GM18526 (cell line): ENCODE measurements around the gene WFDC9.

Source experiments
- POLR2A ChIP-seq: IDR thresholded peaks from 3 replicates; pipeline ENCODE4 v1.6.1; 2011; ENCODE audit not compliant: insufficient read length; ENCODE audit errors: extremely low read depth

The WFDC9 gene

GRCh38 chr20:45631184-45631583 is at the start of gene WFDC9:
WFDC9 (minus strand) TSS chr20:45631284; CDS start chr20:45610181, 21,103 bp downstream.
- TF ChIP-seq POLR2A = no peak

- no peak for TF ChIP-seq POLR2A
Observed at GRCh38 chr20:45679650-45680049, 48.6 kb upstream of the WFDC9 start.

DNA sequence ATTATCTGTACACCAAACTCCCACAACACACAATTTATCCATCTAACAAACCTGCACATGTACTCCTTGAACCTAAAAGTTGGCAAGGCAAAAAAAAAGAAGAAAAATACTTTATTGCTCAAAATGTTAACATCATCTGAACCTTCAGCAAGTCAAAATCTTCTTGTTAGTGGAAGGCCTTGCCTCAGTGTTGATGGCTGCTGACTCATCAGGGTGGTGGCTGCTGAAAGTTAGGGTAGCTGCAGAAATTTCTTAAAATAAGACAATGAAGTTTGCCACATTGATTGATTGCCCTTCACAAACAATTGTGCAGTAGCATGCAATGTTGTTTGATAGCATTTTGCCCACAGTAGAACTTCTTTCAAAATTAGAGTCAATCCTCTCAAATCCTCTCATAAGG is 41.7 kb upstream of the WFDC9 start:
- TF ChIP-seq POLR2A = no peak

GRCh38 chr20:45670139-45670538 is 39.1 kb upstream of the WFDC9 start, which contains the start of gene WFDC11:
WFDC11 (minus strand) TSS chr20:45670239; CDS start chr20:45650600, 19,639 bp downstream.
- no peak for TF ChIP-seq POLR2A

GRCh38 chr20:45649312-45649863 is 18.3 kb upstream of the WFDC9 start:
- TF ChIP-seq POLR2A = no peak

DNA sequence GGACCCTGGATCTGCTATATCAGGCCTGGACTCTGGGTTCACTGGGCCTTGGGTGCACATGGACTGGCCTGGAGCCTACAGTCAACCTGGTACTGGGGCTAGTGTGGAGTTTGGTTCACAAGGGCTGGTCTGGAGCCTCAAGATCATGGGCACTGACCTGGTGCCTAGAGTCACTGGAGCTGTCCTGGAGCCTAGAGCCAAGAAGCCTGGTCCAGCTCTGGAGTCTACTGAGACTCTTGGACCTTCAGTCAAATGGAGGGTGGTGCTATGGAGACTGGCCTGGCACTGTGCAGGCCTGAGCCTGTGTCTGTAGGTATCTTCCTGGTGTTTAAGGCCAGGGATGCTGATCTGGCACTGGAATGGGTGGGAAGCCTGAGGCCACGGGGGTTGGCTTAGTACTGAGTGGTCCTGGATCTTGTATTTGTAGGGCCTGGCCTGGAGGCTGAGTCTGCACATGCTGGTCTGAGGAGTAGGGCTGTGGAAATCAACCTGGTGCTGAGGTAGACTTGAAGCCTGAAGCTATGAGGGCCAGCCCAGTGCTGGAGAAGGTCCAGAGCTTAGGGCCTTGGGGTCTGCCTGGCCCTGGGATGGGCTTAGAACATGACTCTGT is 16.5 kb upstream of the WFDC9 start:
- no peak for TF ChIP-seq POLR2A

- no peak for TF ChIP-seq POLR2A
Observed at GRCh38 chr20:45646875-45647274, 15.8 kb upstream of the WFDC9 start.

- no peak for TF ChIP-seq POLR2A
Observed at GRCh38 chr20:45639687-45640086, 8.6 kb upstream of the WFDC9 start.

GRCh38 chr20:45636513-45636912 is 5.4 kb upstream of the WFDC9 start:
- TF ChIP-seq POLR2A = no peak

DNA sequence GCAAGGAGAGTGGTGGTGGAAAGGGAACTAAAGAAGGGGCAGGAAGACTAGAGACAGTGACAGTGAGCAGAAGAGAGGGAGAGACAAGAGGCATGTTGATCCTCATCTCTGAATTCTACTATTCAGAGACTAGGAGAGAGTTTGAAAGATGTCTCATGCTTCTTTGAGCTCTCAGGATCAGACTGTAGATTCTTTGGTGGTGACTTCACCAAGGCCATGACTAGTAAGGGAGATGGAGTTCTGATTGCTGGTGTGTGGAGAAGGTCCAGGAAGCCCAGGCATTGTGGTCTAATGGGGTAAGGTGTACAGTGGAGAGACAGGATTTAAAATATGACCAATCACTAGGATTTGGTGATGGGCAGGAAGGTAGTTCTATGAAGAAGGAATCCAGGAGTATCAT is 713 bp downstream of the WFDC9 start:
- TF ChIP-seq POLR2A = no peak

DNA sequence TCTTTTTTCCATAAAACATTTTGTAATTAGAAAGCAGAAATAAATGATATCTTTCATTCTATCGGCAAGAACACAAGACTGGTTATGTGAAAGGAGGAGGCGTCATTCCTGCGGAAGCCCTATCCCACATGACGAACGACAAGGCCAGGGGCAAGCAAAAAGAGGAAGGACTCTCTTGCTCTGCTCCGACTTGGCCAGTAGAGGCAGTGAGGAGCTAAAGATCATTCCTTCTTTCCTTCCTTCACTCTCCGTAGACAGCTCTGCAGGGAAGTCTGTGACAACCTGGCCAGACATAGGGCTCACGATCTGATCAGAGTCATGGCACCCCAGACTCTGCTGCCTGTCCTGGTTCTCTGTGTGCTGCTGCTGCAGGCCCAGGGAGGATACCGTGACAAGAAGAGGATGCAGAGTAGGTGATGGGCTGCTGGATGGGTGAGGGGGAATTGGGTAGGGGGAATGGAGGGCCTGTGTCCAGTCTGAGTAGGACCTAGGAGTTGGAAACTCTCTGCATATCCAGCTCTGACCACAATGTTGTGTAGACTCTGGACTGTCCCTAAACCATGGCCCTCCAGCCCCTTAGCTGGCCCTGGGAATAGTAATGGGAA is 1.5 kb downstream of the WFDC9 start, which contains the start of gene WFDC10A:
TSS of gene WFDC10A (plus strand) at position 244 of the 605 bp plus-strand sequence. CDS start at position 319, 75 bp downstream.
- no peak for TF ChIP-seq POLR2A

DNA sequence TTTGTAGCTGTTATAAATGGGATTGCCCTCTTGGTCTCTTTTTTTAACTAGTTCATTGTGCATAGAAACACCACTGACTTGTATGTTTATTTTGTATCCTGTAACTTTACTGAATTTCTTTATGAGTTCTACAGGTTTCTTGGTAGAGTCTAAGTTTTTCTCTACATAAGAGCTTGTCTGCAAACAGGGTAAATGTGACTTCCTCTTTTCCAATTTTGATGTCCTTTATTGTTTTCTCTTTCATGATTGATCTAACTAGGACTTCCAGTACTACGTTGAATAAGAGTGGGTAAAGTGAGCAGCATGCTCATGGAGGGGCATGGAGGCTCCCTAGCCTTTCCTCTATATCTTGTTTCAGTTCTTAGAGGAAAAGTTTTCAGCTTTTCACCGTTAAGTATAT is 4.5 kb downstream of the WFDC9 start:
- no peak for TF ChIP-seq POLR2A

DNA sequence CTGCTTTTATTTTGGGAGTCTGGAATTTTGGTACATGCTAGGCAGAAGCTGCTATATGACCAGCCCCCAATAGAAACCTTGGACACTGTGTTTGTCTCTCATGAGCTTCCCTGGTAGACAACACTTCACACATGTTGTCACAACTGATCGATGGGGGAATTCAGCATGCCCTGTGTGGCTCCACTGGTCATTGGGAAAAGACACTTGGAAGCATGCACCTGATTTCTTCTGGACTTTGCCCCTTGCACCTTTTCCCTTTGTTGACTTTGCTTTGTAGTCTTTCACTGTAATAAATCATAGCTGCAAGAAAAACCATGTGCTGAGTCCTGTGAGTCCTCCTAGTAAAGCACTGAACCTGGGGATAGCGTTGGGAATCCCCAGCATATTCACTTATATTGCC is 9.5 kb downstream of the WFDC9 start:
- no peak for TF ChIP-seq POLR2A

- TF ChIP-seq POLR2A = no peak
Observed at GRCh38 chr20:45617591-45617990, 13.5 kb downstream of the WFDC9 start.

- no peak for TF ChIP-seq POLR2A
Observed at GRCh38 chr20:45612314-45612713, 18.8 kb downstream of the WFDC9 start.

- TF ChIP-seq POLR2A = no peak
Observed at GRCh38 chr20:45611054-45611453, 20.0 kb downstream of the WFDC9 start.

- TF ChIP-seq POLR2A = no peak
Observed at GRCh38 chr20:45607810-45608209, 23.3 kb downstream of the WFDC9 start.

GRCh38 chr20:45595235-45595634 is 35.8 kb downstream of the WFDC9 start:
- TF ChIP-seq POLR2A = no peak
